ENCODE data around the gene PDE4B.

Gene PDE4B

GRCh38 chr1:66380452-66381212, 587.9 kb downstream of the PDE4B start:
- DNase-seq = no peak
- no peak overlapping the region for H3K4me3 ChIP-seq (ENCODE audit: low read depth, low read length)
- in situ Hi-C loops (cut with HindIII; ENCODE audit: low pct_ligation_motif_present, low sequenced_read_pairs) = no loop called here
- H3K27ac ChIP-seq = no peak overlapping the region
- no peaks in the 10 kb centered on the region for H3K36me3 ChIP-seq (replicated peaks)
- no peaks in the 10 kb centered on the region for H3K27me3 ChIP-seq (replicated peaks)
- no peak for TF ChIP-seq CTCF (IDR thresholded peaks at IDR 0.05; ENCODE audit: low read depth, low read length, missing control alignments)

GRCh38 chr1:66381621-66382275, 589.1 kb downstream of the PDE4B start:
- no peak overlapping the region for H3K27ac ChIP-seq
- TF ChIP-seq CTCF (IDR thresholded peaks at IDR 0.05; ENCODE audit: low read depth, low read length, missing control alignments) = no peak
- H3K27me3 ChIP-seq (replicated peaks) = no peaks in the 10 kb centered on the region
- H3K4me3 ChIP-seq (ENCODE audit: low read depth, low read length) = no peak overlapping the region
- no peaks in the 10 kb centered on the region for H3K36me3 ChIP-seq (replicated peaks)
- no peak for DNase-seq
- in situ Hi-C loops (cut with HindIII; ENCODE audit: low pct_ligation_motif_present, low sequenced_read_pairs) = no loop called here

- TF ChIP-seq CTCF (IDR thresholded peaks at IDR 0.05; ENCODE audit: low read depth, low read length, missing control alignments) = no peak
- Histone ChIP-seq H3K27ac (no peak overlapping the region), H3K4me3 (ENCODE audit: low read depth, low read length) (no peak overlapping the region), H3K27me3 (replicated peaks) (no peaks in the 10 kb centered on the region), H3K36me3 (replicated peaks) (no peaks in the 10 kb centered on the region)
- in situ Hi-C loops (cut with HindIII; ENCODE audit: low pct_ligation_motif_present, low sequenced_read_pairs) = no loop called here
- no peak for DNase-seq
Observed at GRCh38 chr1:66383168-66383567, 590.5 kb downstream of the PDE4B start.

- in situ Hi-C loops (cut with HindIII; ENCODE audit: low pct_ligation_motif_present, low sequenced_read_pairs) = no loop called here
- H3K27me3 ChIP-seq (replicated peaks) = no peaks in the 10 kb centered on the region
- no peak for TF ChIP-seq CTCF (IDR thresholded peaks at IDR 0.05; ENCODE audit: low read depth, low read length, missing control alignments)
- H3K4me3 ChIP-seq (ENCODE audit: low read depth, low read length) = no peak overlapping the region
- DNase-seq = no peak
- no peak overlapping the region for H3K27ac ChIP-seq
- no peaks in the 10 kb centered on the region for H3K36me3 ChIP-seq (replicated peaks)
Observed at GRCh38 chr1:66383611-66384010, 590.9 kb downstream of the PDE4B start.

- no peak for DNase-seq
- no peaks in the 10 kb centered on the region for H3K36me3 ChIP-seq (replicated peaks)
- in situ Hi-C loops (cut with HindIII; ENCODE audit: low pct_ligation_motif_present, low sequenced_read_pairs) = no loop called here
- no peaks in the 10 kb centered on the region for H3K27me3 ChIP-seq (replicated peaks)
- no peak overlapping the region for H3K4me3 ChIP-seq (ENCODE audit: low read depth, low read length)
- no peak overlapping the region for H3K27ac ChIP-seq
- TF ChIP-seq CTCF (IDR thresholded peaks at IDR 0.05; ENCODE audit: low read depth, low read length, missing control alignments) = no peak
Observed at GRCh38 chr1:66384258-66384921, 591.7 kb downstream of the PDE4B start.
